Loucy (cell line): ENCODE measurements around the gene DTL.
A peak's percentile ranks its signal among the peaks of the same experiment; 100 is the strongest.

Experiments
- H2AFZ ChIP-seq: fragments of 200-600 bp; sonication (generic); 2 replicates; pipeline ENCODE4 v1.6.0; 2016; ENCODE audit warnings: antibody characterized with exemption, mild to moderate bottlenecking, low read length, moderate library complexity
- H3F3A ChIP-seq: fragments of 200-600 bp; 2 replicates; pipeline ENCODE4 v1.6.0; 2016; ENCODE audit warnings: antibody characterized with exemption, low read depth, mild to moderate bottlenecking
- H3K27me3 ChIP-seq: fragments of 200-600 bp; sonication (generic); 2 replicates; pipeline ENCODE4 v1.6.1; 2014; ENCODE audit warnings: low read length, mild to moderate bottlenecking; ENCODE audit not compliant: insufficient read depth, poor library complexity, severe bottlenecking
- H3K36me3 ChIP-seq: fragments of 200-600 bp; sonication (generic); 2 replicates; pipeline ENCODE4 v1.6.1; 2016; ENCODE audit warnings: low read length; ENCODE audit not compliant: insufficient read depth
- H3K4me1 ChIP-seq: fragments of 200-600 bp; sonication (generic); 2 replicates; pipeline ENCODE4 v1.5.1; 2014; ENCODE audit warnings: low read length, mild to moderate bottlenecking; ENCODE audit not compliant: insufficient read depth, poor library complexity, severe bottlenecking
- H3K4me2 ChIP-seq: fragments of 200-600 bp; sonication (generic); 2 replicates; pipeline ENCODE4 v1.6.0; 2014; ENCODE audit warnings: antibody characterized with exemption, low read length, low read depth, mild to moderate bottlenecking; ENCODE audit not compliant: poor library complexity, severe bottlenecking
- H3K4me3 ChIP-seq: fragments of 200-600 bp; sonication (generic); 2 replicates; pipeline ENCODE4 v1.5.1; 2014; ENCODE audit warnings: low read length, mild to moderate bottlenecking, mixed read lengths; ENCODE audit not compliant: poor library complexity, severe bottlenecking
- H3K79me2 ChIP-seq: fragments of 200-600 bp; sonication (generic); 2 replicates; pipeline ENCODE4 v1.6.1; 2014; ENCODE audit warnings: low read length; ENCODE audit not compliant: insufficient read depth
- H3K9ac ChIP-seq: fragments of 200-600 bp; sonication (generic); 2 replicates; pipeline ENCODE4 v1.6.0; 2014; ENCODE audit warnings: mild to moderate bottlenecking, low read depth, low read length, moderate library complexity; ENCODE audit not compliant: poor library complexity, severe bottlenecking
- H3K9me2 ChIP-seq: fragments of 200-600 bp; sonication (generic); replicated peaks from 2 replicates; pipeline ENCODE4 v1.6.1; 2016; ENCODE audit warnings: low read depth, low read length, mixed read lengths
- H3K9me3 ChIP-seq: fragments of 200-600 bp; sonication (generic); 2 replicates; pipeline ENCODE4 v1.6.1; 2014; ENCODE audit warnings: mild to moderate bottlenecking, antibody characterized with exemption, low read length, low read depth; ENCODE audit not compliant: insufficient read depth
- H4K20me1 ChIP-seq: fragments of 200-600 bp; sonication (generic); 2 replicates; pipeline ENCODE4 v1.6.0; 2014; ENCODE audit warnings: antibody characterized with exemption, low read length, mild to moderate bottlenecking; ENCODE audit not compliant: insufficient read depth, poor library complexity, severe bottlenecking
- EZH2phosphoT487 ChIP-seq: fragments of 200-600 bp; IDR thresholded peaks from 2 replicates; pipeline ENCODE4 v1.6.1; 2018; ENCODE audit warnings: antibody characterized with exemption, mild to moderate bottlenecking, moderate library complexity, borderline replicate concordance
- TF ChIP-seq, protein P1 (sequence below): fragments of 200-600 bp; sonication (generic); conservative IDR thresholded peaks from 2 replicates; pipeline ENCODE4 v1.5.1; 2014; ENCODE audit warnings: mild to moderate bottlenecking, antibody characterized with exemption, low read length

DTL gene

DNA sequence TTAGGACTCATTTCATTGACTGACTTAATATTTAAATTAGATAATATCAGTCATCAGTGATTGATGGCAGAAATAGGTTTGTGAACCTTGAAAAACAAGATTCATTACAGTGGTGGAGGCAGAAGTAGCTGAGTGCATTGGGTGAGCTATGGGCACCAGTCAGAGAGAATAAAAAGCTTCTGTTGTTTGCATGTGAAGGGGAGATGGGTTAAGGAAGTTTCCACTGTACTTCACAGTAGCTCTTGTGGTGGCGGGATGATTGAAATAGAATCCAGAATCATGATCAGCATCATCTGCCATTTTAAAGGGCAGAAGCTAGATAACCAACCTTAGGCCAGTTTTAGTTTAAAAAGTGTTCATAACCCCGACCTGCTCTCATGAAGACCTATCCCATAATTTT is 66.2 kb downstream of the DTL start:
- TF ChIP-seq, protein P1, sequence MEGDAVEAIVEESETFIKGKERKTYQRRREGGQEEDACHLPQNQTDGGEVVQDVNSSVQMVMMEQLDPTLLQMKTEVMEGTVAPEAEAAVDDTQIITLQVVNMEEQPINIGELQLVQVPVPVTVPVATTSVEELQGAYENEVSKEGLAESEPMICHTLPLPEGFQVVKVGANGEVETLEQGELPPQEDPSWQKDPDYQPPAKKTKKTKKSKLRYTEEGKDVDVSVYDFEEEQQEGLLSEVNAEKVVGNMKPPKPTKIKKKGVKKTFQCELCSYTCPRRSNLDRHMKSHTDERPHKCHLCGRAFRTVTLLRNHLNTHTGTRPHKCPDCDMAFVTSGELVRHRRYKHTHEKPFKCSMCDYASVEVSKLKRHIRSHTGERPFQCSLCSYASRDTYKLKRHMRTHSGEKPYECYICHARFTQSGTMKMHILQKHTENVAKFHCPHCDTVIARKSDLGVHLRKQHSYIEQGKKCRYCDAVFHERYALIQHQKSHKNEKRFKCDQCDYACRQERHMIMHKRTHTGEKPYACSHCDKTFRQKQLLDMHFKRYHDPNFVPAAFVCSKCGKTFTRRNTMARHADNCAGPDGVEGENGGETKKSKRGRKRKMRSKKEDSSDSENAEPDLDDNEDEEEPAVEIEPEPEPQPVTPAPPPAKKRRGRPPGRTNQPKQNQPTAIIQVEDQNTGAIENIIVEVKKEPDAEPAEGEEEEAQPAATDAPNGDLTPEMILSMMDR, result no peak
- no peak for TF ChIP-seq EZH2phosphoT487
- H3K36me3 ChIP-seq, result peaks cover 83% of the 10 kb centered on the region
- no peak overlapping the region for H3K9ac ChIP-seq
- peaks cover 14% of the 10 kb centered on the region for H3K4me1 ChIP-seq
- no peak overlapping the region for H3K4me2 ChIP-seq
- H3K9me2 ChIP-seq, result no peaks in the 10 kb centered on the region
- no peak overlapping the region for H3K4me3 ChIP-seq
- H3K27me3 ChIP-seq, result no peaks in the 10 kb centered on the region
- H2AFZ ChIP-seq, result no peak overlapping the region
- H3K9me3 ChIP-seq, result peaks cover 4% of the 10 kb centered on the region; the same call in 1 of the 2 replicates
- H3F3A ChIP-seq, result no peaks in the 10 kb centered on the region
- peaks cover 42% of the 10 kb centered on the region for H3K79me2 ChIP-seq
- peaks cover 26% of the 10 kb centered on the region for H4K20me1 ChIP-seq

DNA sequence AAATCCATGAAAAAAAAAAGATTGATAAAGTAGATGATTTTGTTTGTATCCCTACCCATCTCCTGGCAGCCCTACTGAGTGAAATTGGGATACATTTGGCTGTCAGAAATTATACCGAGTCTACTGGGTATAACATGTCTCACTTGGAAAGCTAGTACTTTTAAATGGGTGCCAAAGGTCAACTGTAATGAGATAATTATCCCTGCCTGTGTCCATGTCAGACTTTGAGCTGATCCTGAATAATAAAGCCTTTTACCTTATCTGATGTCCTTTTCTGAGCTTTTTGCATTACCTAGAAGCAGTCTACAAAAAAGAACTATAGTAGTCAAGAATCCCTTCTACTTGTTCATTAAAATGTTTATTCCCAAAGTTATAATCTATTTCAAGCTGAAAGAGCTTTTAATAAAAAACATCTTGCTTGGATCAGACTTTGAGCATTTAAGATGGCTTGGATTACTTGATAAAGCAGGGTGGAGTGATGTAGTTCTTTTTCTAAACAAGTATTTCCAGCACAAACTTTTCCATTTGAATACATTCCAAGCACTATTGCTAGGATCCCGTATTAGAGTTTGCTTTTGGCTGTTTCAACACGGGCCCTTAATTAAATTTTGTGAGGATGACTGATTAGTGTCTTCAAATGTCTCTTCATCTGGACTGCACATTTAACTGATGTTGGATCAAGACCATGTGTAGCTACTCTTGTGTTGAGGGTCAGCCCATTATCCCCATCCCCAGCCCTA is 69.2 kb downstream of the DTL start:
- Histone ChIP-seq H3K79me2 (peaks cover 20% of the 10 kb centered on the region; the same call in 1 of the 2 replicates), H3K4me2 (no peak overlapping the region), H3K27me3 (no peaks in the 10 kb centered on the region), H3K9ac (no peak overlapping the region), H2AFZ (no peak overlapping the region), H3K9me2 (no peaks in the 10 kb centered on the region), H3K4me3 (no peak overlapping the region), H3F3A (peaks cover 5% of the 10 kb centered on the region; the same call in 1 of the 2 replicates), H3K36me3 (peaks cover 81% of the 10 kb centered on the region; the same call in 1 of the 2 replicates), H3K4me1 (peaks cover 31% of the 10 kb centered on the region), H4K20me1 (peaks cover 14% of the 10 kb centered on the region), H3K9me3 (no peaks in the 10 kb centered on the region)
- no peak for TF ChIP-seq EZH2phosphoT487
- TF ChIP-seq, protein P1, result no peak

DNA sequence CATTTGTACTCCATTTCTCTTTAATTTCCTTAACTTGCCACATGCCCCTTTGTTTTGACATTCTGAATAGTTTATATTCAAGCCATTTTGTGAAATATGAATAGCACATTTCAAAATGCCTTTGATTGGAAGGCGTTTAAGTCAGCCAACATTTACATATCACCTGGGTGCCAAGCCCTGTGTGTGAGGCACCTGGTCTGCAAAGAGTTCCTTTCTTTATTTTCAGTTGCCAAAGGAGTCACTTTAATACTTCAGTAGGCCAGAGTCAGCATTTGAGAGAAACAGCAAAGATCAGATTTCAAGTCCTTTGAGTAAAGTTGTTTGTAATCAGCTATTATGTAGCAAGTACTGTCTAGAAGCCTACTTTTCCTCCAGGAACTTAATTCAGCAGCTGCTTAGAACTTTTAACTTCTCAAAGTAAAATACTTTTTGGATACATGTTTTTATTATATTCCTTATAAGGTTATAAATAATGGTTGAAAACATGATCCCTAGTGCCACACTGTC is 70.8 kb downstream of the DTL start:
- H4K20me1 ChIP-seq, result peaks cover 14% of the 10 kb centered on the region
- TF ChIP-seq, protein P1, result no peak
- no peak for TF ChIP-seq EZH2phosphoT487
- peak overlapping the region; percentile 63 for H3K4me2 ChIP-seq
- peaks cover 68% of the 10 kb centered on the region; the same call in 1 of the 2 replicates for H3K36me3 ChIP-seq
- no peaks in the 10 kb centered on the region for H3K9me2 ChIP-seq
- H3K27me3 ChIP-seq, result no peaks in the 10 kb centered on the region
- 0 out of 2 replicates have a peak, but pooled peaks cover 20% of the 10 kb centered on the region for H3K79me2 ChIP-seq
- H2AFZ ChIP-seq, result no peak overlapping the region
- peaks cover 5% of the 10 kb centered on the region; the same call in 1 of the 2 replicates for H3F3A ChIP-seq
- H3K4me3 ChIP-seq, result peak overlapping the region; percentile 43
- no peak overlapping the region for H3K9ac ChIP-seq
- peaks cover 31% of the 10 kb centered on the region for H3K4me1 ChIP-seq
- no peaks in the 10 kb centered on the region for H3K9me3 ChIP-seq
